ENCODE data around the gene KRTAP12-1.

The KRTAP12-1 gene

GRCh38 chr21:44710756-44711326 lies 28.9 kb upstream of the KRTAP12-1 start:
- peak; percentile 82 for DNase-seq

- DNase-seq, result peak; percentile 20
Observed at GRCh38 chr21:44710294-44710665, 28.3 kb upstream of the KRTAP12-1 start.

GRCh38 chr21:44709426-44710293 lies 27.7 kb upstream of the KRTAP12-1 start:
- peak; percentile 90 for DNase-seq

- DNase-seq, result no peak
Observed at GRCh38 chr21:44708866-44709425, 27.0 kb upstream of the KRTAP12-1 start.

- DNase-seq, result no peak
Observed at GRCh38 chr21:44708213-44708865, 26.4 kb upstream of the KRTAP12-1 start.

GRCh38 chr21:44706706-44707581 lies 25.0 kb upstream of the KRTAP12-1 start:
- DNase-seq, result no peak

- no peak for DNase-seq
Observed at GRCh38 chr21:44706026-44706705, 24.2 kb upstream of the KRTAP12-1 start.

- no peak for DNase-seq
Observed at GRCh38 chr21:44704636-44705001, 22.7 kb upstream of the KRTAP12-1 start.

GRCh38 chr21:44703731-44704635 lies 22.0 kb upstream of the KRTAP12-1 start:
- DNase-seq, result no peak

- DNase-seq, result no peak
Observed at GRCh38 chr21:44702973-44703730, 21.2 kb upstream of the KRTAP12-1 start.

GRCh38 chr21:44702111-44702972 lies 20.4 kb upstream of the KRTAP12-1 start:
- no peak for DNase-seq

- DNase-seq, result no peak
Observed at GRCh38 chr21:44701541-44701940, 19.6 kb upstream of the KRTAP12-1 start.

GRCh38 chr21:44701023-44701400 lies 19.0 kb upstream of the KRTAP12-1 start:
- DNase-seq, result no peak

- no peak for DNase-seq
Observed at GRCh38 chr21:44700101-44701022, 18.4 kb upstream of the KRTAP12-1 start.

- DNase-seq, result no peak
Observed at GRCh38 chr21:44699502-44700001, 17.6 kb upstream of the KRTAP12-1 start.

- no peak for DNase-seq
Observed at GRCh38 chr21:44697811-44698734, 16.1 kb upstream of the KRTAP12-1 start.

Measured in NCI-H1105 (cell line).